SKM-1 (cell line): ENCODE measurements around the gene EPHB2.
A peak's percentile ranks its signal among the peaks of the same experiment; 100 is the strongest.

Experiments used
- DNase-seq: peaks from one replicate; lab custom pipeline; 2025; ENCODE audit not compliant: unreplicated experiment; lab: John Stamatoyannopoulos, UW

Gene EPHB2

DNA sequence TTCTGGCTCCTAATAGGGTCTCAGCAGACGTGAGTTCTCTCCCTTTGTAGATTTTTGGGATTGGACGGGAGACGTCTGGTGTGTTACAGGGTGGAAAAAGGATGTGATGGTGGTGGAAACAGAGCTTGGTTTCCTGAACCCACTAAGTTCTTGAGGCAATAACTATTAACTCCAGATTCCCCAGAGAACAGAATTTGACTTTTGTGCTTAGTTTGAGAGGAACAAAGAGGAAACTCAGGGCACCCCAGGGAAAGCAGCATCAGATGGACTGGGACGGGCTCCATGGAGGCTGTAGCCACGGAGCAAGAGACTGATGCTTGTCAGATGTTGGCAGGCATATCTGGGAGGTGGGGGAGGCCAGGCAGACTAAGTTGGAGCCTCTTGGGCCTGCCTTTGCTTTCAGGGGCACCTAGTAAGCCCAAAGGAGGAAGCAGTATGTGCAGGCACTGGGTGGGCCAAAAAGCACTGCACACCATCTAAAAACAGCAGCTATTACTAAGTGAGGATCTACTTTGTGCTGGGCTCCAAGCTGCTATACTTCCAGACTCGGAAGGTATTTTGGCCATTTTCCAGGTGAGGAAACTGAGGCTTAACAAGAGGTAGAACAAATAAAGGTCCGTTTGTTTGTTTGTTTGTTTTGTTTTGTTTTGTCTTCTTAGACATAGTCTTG, 66.9 kb downstream of the EPHB2 start:
- no peak for DNase-seq

DNA sequence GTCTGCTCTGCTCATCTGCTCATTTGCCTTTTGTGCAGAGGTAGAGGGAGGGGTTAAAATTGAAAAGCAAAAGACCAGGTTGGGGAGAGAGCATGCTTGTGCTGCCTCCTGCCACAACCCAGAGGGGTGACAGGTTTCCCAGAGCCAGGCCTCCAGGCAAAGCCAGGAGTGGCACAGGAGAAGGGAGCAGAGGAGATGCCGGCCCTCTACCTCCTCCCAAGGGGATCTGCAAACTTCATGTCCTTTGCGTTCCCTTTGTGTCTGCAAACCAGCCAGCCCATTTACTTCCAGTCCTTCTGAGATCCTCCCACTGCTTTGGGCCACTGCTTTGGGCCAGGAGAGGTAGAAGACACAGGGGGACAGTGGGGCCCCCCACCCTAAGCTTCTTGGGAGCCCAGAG, 67.8 kb downstream of the EPHB2 start:
- no peak for DNase-seq

DNA sequence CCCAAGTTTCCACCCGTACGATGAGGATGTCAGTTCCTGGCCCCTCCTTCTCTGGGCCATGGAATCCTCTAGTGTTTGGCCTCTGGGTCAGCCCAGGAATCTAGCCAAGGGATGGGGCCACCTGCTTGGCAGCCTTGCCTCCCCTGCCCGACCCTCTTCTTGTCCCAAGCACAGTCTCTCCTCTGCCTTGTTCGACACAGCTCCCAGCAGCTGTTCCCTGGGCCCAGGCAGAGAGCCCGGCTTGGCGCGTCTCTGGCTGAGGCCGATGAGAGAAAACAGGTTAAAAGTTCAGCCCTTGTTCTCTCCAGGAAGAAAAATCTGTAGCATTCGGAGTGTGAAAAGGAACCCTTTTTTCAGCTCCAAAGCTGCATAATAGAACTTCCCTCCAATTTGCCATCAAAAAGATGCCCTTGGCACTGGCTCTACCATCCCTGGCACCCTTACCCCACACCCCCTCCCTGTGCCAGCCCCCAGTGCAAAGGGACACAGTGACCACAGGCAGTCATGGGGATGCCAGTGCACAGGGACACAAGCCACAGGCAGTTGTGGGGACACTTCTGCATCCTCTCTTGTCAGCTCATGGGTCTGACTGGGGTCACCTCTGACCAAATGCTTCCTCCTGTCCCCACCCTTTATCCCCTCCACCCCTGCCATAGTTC, 68.4 kb downstream of the EPHB2 start:
- no peak for DNase-seq

DNA sequence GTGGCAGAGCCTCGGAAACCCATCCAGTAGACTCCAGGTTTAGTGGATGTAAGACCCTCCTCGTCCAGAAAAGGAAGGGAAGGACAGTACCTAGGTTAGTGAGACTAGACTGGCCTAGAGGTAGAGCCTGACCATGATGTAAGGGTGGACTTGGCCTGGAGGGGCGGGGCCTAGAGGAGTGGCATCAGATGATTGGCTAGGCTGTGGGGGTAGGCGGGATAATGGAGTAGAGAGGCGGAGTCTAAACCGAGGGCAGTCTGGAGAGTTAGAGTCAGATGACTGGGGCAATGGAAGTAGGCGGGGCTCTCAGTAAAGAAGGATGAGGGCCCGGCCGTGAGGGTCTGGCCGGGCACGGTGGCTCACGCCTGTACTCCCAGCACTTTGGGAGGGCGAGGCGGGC, 70.1 kb downstream of the EPHB2 start:
- DNase-seq = no peak

DNA sequence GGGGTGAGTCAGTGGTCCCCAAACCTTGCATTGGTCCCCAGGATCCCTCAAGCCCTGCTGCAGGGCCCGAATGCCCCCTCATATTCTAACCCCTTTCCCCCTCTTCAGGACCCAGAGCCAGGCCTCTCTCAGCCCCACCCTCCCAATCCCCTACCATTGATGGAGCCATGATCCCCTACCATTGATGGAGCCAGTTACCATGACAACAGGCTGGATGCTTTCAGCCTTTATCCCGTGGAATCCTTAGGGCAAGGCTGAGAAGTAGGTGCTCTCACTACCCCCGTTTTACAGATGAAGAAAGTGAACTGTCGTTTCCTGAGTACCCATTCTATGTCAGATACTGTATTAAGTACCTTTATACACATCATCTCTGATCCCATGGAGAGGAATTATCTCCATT, 70.8 kb downstream of the EPHB2 start:
- no peak for DNase-seq

DNA sequence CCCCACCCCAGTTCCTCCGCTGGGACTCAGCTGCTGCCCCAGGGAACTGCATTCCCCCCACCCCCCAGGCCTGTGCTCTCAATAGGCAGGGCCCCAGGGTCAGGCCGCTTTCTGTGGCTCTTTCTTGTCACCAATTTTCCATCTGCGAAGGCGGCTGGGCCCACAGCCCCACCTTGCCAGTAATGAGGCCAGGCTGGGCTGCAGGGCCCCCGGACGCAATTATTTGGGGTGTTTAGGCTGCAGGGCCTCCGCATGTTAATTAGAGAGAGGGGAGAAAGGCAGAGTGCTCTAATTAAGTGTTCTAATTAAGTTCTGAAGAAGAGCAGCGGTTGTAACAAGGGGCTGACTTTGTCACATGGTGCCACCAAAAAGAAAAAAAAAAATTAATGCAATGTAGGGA, 71.8 kb downstream of the EPHB2 start:
- no peak for DNase-seq

DNA sequence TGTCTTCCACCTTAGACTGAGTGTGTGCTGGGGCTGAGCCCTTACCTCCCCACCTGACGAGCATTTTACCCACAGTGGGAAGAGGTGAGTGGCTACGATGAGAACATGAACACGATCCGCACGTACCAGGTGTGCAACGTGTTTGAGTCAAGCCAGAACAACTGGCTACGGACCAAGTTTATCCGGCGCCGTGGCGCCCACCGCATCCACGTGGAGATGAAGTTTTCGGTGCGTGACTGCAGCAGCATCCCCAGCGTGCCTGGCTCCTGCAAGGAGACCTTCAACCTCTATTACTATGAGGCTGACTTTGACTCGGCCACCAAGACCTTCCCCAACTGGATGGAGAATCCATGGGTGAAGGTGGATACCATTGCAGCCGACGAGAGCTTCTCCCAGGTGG, 73.7 kb downstream of the EPHB2 start:
- no peak for DNase-seq

DNA sequence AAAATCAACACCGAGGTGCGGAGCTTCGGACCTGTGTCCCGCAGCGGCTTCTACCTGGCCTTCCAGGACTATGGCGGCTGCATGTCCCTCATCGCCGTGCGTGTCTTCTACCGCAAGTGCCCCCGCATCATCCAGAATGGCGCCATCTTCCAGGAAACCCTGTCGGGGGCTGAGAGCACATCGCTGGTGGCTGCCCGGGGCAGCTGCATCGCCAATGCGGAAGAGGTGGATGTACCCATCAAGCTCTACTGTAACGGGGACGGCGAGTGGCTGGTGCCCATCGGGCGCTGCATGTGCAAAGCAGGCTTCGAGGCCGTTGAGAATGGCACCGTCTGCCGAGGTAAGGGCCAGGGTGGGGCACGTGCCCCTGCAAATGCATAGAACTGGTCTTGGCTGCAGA, 74.1 kb downstream of the EPHB2 start:
- no peak for DNase-seq

DNA sequence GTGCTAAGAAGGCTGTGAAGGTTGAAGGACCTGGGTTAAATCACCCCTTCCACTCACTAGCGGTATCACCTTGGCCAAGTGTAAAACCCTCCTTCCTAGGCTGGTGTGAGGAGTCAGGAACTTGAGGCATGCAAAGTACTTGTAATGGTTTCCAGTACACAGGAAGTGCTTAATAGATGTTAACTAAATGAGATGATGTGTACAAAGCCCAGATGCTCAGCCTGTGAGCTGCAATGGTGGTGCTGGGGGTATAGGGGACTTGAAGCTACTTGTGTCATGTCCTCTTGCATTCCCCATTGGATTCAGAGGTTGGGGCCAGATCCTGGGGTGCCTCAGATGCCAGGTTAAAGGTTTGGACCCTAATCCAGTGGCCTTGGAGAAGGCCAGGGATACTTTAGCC, 75.5 kb downstream of the EPHB2 start:
- DNase-seq = no peak

DNA sequence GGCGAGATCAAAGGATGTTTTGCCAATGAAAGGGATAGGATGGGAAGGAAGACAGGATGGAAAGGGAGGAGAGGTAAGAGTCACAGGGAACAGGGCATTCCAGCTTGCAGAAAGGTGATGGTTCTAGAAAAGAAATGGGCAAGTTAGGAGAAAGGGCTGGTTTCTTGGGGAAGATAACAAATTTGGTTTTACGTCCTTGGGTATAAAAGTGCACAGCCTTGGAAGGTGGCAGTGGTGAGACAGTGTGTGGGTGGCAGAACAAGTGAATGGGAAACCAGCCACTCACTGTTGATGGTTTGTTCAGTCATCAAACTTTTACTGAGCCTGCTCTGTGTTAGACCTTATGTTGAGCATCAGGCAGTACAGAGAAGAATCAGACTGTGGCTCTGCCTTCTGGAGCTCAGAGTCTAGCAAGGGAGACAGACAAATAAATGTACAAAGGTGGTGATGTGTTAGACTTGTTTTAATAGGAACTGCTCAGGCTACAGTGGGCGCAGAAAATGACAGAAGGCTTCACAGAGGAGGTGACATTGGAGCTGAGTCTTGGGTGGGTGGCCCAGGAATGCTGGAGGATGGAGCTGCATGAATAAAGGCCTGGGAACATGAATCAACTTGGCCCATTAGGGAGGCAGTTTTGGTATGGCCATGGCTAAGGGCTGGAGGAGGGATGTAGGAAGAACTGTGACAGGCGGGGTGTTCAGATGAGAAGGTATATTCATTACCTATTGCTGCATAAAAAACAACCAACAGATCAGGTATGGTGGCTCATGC, 76.3 kb downstream of the EPHB2 start:
- DNase-seq = no peak

DNA sequence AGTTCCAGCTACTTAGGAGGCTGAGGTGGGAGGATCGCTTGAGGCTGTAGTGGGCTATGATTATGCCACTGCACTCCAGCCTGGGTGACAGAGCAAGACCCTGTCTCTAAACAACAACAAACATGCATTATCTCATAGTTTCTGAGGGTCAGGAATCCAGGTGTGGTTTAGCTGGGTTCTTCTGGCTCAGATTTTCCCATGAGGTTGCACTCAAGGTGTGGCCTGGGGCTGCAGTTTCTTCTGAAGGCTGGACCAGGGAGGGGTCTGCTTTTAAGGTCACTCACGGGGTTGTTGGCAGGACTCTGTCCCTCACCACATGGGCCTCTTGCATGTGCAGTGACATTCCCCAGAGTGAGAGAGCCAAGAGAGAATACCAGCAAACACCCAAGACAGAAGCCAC, 77.0 kb downstream of the EPHB2 start:
- DNase-seq = no peak

DNA sequence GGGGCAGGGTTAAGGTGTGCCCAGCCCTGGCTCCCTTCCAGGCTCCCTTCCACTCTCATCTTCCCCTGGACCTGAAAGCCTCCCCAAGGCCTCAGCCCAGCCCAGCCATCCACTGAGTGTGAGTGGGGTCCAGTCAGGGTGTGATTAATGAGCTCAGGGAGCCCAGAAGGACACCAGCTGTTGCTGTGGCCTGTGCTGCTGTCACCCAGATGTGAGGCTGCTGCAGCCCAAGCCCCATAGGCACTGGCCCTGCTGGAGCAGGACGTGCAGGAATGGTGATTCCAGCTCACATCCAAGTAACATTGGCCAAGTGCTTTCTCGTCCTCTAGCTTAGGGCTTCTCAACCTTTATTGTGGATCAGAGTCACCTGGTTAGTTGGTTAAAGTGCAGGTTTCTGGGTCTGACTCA, 77.6 kb downstream of the EPHB2 start:
- DNase-seq = no peak

DNA sequence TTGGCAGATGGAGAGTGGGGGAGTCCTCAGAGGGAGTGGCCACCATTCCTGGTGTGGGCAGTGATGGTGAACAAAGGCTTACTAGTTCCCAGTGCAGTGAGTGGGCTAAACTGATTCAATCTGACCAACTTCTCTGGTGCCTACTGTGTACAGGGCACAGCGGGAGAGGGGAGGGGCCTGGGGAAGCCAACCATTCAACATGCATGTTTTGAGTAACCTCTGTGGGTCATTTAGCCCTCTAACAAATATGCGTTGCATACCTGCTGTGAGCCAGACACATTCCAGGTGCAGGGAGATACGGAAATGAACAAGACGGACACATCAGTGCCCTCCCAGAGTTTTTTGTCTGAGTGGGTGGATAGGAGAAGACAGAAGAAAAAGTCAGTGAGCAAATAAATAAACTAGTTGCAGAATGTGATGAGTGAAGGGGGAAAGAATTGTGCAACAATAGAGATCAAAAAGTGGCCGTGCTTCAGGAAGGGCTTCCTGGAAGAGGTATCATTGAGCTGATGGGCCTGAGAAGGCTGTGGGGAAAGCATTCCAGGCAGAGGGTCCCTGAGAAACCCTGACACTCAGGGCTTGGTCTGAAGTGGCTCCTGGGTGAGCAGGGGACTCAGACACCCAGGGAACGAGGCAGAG, 78.8 kb downstream of the EPHB2 start:
- no peak for DNase-seq

DNA sequence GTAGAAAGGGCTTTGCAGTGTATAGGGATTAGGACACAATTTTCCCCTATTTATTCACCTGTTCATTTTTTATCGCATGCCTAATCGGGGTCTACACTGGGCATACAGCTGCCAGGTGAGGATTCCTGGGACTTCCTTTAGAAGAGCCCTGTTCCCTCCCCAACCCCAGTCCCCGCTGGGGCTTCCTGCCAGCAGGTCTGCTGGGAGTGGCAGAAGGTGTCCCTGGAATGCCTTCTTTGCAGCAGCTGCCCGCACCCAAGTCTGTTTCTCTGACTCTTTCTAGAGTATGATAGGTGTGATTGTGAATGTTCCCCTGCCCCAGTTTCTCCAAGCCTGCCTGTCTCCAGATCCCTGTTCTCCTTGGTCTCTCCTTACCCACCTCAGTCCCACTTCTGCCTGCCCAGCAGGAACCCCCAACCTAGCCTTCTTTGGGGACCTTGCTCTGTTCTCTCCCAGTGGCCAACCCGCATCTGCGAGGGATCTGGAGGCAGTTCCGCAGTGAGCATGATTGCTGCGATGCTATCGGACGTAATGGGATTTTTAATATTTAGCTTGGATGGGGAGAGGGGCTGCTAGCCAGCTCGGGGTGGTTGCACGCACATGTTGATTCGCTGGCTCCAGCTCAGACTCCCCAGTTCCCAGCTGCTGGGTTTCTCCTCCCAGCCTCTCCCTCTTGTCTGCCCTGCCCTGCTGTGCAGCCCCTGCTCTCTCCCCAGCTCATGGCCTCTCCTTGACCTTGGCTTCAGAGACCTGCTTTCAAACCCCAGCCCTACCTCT, 79.8 kb downstream of the EPHB2 start:
- DNase-seq = no peak

DNA sequence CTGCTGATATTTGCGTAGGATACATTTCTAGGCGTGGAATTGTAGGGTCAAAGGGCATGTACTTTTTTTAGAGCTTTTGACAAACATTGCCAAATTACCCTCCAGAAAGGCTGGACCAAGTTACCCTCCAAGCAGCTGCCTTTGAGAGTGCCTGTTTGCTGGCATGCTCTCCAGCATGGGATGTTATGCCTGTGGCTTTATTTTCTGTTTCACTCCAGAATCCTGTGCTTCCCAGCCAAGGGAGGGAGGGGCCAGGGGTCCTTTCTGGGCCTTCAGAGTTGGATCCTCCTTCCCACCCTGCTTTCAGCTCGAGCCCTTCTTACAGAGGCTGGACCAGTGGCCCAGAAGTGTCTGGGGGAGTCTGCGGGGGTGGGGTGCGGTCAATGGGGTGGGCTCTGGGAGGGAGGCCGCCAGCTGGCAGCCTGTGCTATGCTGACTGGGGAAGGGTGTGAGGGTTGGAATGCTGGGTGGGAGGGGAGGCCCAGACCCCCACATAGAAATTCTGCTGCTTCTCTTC, 81.2 kb downstream of the EPHB2 start:
- DNase-seq = no peak

DNA sequence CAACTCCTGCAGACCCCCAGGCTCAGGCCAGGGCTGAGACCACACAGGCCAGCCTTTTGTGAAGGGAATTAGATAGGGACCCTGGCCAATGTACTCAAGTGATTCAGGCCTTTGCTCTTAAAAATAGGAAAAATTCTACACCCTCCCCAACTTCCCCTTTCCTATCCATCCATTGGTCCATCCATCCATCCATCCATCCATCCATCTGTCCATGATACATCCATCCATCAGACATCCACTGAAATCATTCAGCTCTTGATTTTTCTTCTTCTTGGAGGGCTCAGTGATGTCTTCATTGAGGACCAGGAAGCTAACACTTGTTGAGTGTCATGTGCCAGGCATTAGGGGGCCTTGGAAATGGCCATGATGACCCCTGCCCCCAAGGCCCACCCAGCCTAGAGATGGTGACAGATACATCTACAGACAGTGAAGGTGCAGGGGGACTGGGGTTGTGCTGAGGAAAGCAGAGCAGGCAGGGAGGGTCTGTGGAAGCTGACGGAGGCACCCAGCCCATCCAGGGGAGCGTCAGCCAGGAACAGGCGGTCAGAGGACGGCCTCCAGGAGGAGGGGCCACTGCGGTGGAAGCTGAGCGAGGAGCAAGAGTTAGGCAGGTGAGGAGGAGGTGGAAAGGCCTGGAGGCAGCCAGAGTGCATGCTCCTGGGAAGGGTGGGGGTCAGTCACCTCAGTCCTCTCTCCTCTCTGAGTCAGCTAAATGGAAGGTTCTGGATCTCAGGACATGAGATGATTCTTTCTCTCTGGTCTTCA, 81.9 kb downstream of the EPHB2 start:
- no peak for DNase-seq

DNA sequence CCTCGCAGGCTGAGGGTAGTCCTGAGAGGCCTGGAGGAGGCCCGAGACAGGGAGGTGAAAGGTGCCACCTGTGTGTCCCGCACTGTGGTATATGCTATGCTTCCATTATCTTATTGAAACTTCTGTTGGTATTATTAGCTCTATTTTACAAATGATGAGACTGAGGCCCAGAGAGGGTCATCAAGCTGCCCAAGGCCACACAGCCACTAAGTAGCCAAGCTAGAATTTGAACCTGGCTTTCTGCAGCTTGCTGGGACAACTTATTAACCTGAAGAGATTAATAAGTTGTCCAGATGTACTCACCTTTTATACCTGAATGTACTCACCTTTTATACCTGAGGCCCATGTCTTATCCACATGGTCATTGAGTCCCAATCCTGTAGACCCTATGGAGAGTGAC, 83.0 kb downstream of the EPHB2 start:
- no peak for DNase-seq

DNA sequence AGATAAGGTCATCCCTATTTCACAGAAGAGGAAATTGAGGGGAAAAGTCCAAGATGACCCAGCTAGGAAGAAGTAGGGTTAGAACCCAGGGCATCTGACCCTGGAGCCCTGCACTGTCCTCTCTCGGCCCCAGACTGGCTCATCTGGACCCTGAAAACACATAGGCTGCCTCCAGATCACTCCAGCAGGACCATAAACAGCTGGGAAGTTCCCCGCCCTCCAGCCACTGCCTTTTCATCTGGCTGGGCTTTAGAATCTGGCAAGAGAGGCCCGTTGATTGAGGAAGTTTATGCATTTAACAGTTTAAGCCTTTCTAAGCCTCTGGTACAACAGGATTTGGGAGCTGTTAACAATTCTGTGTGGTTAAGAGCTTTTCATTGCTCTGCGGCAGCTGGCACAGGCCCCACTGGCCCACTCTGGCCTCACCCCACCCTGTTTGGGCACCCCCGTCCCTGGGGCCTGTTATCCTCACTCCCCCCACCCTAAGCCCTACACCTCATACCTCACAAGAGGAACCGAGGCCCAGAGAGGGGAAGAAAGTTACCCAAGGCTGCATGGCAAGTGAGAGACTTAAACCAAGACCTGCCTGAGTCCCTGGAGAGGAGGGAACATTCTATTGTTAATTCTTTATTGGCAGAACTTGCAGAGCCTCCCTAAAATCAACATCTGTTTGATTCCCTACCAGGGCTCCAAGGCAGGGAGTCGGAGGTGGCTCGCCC, 84.2 kb downstream of the EPHB2 start:
- DNase-seq = peak; percentile 24

DNA sequence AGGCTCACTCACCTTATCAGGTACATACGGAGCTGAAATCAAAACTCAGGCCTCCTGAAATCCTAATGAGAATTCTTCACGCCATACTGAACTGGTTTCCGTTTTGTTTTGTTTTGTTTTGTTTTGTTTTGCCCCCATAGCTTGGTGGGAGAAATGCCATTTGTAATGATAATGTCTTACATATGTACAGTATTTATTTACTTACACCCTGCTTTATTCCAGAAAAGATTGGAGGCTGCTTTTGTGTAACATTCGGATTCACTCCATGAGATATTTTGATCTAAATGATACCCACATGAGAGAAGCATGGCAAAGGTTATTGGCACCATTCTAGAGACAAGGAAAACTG, 84.7 kb downstream of the EPHB2 start:
- no peak for DNase-seq

DNA sequence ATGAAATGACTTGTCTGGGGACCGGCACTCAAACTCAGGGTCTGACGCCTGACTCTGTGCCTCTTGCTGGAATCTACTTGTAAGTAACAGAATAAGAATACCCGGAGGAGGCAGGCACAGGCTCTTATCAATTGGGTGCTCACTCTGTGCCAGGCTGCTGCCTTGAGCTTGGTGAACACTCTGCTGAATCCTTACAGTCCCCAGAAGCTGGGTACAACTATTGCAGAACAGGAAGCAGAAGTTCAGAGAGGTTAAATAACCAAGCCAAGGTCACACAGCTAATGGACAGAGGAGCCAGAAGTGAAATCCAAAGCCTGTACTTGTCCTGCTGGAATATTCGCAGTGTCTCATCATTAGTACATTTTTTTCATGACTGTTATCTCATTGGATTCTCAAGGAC, 86.0 kb downstream of the EPHB2 start:
- no peak for DNase-seq
